GM19397 (cell line): ENCODE results near the gene PRR29.

Experiments
- ATAC-seq: cut with Tn5 transposase; IDR thresholded peaks from one replicate; pipeline ENCODE4 v1.9.1; 2021; ENCODE audit warnings: mild to moderate bottlenecking, moderate library complexity; ENCODE audit not compliant: unreplicated experiment

The PRR29 gene

DNA sequence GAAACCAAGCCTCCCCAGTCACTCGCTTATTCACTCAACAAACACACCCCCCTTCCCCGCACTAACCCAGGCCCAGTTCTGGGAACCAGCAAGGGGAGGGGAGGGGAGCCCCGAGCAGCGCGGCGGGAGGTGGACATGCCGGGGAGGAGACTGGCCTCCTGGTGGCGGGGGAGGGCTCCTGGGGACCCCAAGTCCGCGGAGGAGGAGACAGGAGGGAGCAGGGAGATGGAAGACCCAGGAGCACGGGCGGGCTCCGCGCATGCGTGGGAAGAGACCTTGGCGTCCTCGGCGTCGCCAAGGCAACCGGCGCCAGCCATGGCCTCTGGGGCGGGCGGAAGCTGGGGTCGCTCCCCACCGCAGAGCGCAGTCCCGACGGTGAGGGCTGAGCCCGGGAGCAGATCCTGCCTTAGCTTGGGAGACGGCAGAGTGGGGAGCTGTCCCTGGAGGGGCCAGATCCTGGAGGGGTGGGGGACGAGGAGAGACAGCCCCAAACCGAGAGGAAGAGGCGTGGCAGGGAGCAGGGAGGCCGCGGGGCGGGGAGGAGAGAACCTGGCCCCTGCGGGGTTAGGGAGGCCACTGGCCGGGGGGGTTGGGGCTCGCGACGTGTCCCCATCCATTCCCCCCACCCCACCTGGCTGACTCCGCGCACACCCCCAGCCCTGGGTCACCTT is at the start of gene PRR29:
TSS of gene PRR29 (plus strand) at position 302 of the 671 bp plus-strand sequence. CDS start at position 316, 14 bp downstream.
- peak; percentile 60 for ATAC-seq

DNA sequence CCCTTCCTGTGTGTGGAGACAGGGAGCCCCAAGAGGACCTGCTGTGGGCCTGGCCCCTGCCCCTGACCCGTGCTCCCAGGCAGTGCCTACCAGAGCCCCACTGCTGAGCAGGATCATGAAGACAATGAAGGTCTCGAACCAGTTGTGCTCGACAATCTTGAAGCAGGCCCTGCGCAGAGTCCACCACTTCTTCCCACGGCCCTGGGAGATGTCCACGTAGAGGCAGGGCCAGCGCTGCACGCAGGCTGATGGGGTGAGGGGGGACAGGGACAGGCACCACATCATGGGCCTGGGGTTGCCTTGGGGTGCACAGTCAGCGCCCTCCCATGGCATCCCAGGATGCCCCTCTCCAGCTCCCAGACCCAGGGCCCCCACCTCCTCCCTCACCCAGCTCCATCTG is 49.6 kb upstream of the PRR29 start:
- no peak for ATAC-seq

DNA sequence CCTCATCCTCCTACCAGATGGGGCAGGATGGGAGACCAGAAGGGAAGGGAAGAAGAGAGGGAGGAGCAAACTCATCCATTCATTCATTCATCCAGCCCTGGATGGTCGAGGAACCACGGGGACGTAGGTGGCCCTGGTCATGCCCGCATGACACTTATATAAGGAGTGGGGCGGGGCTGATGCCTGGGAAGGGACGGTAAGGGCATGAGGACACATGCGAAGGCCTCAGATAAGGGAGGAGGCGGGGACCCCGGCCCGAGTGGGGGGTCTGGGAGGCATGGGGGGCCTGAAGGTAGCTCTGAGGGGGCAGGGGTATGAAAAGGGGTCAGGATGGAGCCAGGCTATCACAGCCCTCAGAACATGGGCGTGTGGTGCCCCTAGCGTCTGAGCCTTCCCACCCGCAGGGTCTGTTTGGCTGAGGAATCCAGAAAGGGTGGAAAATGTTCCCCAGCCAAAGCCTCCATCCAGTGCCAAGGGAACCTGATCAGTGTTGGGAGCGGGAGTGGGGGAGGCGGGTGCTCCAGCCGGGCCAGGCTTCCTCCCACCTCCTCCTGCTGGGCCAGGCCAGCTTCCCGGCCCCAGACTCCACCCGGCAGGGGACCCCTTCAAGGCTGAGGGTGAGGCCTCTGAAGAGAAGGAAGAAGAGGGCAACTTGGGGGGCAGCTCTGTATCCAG is 48.4 kb upstream of the PRR29 start:
- ATAC-seq = no peak

DNA sequence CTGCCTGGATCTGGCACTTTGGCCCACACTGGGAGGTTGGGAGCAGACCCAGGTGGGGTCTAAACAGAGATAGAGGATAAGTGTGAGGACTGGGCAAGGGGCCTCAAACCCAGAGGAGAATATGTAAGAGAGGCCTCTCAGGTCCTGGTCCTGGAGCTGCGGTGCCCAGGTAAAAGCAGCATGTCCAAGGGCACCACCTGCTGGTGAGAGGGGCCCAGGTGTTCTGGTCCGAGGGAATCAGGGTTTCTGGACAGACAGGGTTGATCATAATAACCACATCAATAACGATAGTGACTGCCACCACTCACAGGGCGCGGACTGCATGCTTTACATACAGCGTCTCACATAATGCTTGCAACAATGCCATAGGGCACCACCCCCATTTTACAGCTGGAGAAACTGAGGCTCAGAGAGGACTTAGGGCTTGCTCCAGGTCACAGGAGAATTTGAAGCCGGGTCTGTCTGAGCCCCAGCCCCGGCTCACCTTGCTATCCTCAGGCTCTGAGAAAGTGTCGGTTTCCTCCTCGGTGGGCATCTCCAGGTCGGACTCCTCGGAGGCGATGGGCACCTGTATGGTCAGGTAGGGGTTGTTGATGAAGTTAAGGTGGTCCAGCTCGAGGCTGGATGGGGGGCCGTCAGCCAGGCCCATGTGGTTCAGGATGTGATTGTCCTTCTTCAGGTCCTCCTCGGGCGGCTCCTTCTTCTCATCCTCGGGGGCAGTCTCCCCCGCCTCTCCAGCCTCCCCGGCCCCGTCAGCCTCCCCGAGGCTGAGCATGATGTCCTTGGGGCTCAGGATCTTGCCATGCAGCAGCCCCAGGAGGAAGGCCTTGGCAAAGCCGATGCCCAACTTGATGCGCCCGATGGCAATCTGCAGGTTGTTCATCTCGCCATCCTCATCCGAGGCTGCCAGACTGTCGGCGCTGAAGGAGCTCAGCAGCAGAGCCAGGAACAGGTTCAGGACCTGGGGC is 46.9 kb upstream of the PRR29 start:
- ATAC-seq = no peak

DNA sequence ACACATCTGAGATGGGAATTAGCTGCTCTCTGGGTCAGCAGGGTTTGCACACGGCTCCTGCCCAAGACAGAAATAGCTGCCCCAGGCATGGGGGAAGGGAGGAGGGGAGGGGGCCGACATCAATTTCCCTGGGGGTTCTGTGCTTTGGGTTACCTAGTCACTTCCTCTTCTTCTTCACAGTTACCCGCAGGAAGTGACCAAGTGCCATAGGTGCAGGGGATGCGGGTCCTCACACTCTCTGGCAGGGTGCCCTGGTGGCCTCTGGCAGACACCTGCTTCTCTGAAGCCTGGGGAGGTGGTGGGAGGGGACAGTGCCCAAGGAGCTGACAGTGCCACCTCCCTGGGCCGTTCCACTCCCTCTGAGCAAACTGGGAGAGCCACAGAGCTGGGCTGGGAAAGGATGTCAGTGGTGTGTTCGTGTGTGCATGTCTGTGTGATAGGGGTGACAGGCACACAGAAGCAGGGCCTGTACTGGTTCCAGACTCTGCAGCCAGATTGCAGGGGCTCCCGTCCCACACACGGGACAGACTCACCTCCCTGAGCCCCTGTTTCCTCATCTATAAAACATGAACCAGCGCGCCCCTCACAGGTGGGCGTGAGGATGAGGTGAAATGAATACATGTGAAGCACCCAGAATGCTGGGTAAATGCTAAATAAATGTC is 43.6 kb upstream of the PRR29 start:
- ATAC-seq = peak; percentile 60

DNA sequence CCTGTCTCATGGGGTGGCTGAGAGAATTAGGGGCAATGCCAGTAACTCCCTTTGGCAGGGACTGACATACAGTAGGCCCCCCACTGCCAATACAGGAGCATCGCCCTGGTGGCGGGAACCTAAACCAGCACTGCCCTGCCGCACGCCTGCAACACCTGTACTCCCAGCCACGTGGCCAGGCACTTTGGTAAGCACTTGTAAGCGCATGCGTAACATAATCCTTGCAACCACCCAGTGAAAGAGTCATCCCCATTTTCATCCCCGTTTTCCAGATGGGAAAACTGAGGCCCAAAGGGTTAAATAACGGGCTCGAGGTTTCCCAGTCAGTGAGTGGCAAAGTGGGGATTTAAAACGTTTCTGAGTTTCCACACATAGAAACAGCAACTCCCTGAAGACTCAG is 42.9 kb upstream of the PRR29 start:
- ATAC-seq = no peak

DNA sequence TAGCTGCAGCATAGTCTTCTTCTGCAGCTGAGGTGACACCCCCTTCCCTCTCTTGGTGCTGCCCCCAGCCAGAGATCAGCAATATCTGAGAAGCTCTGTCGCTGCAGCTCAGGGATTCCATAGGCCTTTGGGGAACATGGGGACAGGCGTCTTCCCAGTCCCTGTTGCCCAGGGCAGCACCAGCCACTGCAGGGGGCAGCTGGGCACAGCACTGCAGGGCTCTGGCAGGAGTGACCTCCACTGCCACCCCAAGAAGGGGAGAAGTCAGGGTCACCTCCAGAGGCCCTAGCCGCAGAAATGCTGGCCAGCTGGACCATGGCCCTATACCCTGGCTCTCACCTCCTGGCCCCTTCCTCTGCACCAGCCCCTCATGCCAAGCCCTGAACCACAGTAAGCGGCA is 42.4 kb upstream of the PRR29 start:
- ATAC-seq = no peak

DNA sequence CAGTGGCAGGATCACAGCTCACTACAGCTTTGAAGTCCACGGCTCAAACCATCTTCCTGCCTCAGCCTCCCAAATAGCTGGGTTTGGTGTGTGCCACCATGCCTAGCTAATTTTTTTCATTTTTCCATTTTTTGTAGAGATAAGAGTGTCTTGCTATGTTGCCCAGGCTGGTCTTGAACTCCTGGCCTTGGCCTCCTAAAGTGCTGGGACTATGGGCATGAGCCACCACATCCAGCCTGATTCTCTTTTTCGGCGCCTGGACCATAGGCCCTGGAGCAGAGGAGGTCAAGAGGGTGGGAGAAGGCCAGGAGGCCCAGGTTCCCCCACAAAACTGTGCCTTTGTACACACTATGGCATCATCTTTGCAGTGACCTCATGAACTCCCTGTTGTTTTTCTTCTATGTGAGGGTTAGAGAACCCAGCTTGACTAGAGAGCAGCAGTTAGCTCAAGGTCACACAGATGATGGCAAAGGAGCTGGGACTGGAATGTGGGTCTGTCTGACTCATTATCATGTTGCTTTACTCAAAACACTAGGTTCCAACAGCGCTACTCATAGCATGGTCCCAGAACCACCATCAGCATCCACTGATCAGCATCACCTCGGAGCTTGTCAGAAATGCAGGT is 41.7 kb upstream of the PRR29 start:
- ATAC-seq = no peak

DNA sequence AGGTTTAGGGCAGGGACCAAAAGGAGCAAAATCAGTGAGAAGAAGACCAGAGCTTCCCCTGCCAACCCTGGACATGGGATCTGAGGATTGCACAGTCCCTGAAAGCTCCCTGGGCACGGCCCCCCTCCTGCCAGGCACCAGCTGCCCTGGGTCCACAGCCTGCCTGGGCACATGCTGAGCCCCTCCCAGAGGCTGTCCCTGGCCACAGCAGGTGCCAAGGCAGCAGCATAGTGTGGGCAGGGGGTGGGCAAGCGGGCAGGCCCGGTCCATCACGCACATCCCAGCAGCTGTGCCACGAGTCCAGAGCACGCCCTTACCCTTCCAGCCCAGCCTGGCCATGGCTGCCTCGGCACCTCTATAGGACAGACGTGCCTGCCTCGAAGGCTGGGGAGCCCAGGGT is 38.1 kb upstream of the PRR29 start:
- no peak for ATAC-seq

DNA sequence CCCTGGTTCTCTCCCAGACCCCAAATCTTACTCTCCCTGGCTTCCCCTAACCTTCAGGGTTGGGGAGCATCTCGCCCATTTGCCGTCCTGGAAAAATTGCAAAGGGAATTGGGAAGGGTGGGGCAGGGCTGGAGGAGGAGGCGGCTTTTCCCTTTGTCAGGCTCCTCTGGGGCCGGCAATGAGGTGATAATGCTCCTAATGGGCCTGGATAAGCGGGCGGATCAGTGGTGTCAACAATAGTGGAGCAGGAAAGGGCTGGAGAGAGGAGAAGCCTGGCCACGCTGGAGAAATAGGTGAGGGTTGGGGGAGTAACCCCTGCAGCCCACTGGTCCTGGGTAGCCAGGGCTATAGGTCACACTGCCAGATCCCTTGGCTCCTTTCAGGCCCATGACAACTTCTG is 37.7 kb upstream of the PRR29 start:
- ATAC-seq = no peak

DNA sequence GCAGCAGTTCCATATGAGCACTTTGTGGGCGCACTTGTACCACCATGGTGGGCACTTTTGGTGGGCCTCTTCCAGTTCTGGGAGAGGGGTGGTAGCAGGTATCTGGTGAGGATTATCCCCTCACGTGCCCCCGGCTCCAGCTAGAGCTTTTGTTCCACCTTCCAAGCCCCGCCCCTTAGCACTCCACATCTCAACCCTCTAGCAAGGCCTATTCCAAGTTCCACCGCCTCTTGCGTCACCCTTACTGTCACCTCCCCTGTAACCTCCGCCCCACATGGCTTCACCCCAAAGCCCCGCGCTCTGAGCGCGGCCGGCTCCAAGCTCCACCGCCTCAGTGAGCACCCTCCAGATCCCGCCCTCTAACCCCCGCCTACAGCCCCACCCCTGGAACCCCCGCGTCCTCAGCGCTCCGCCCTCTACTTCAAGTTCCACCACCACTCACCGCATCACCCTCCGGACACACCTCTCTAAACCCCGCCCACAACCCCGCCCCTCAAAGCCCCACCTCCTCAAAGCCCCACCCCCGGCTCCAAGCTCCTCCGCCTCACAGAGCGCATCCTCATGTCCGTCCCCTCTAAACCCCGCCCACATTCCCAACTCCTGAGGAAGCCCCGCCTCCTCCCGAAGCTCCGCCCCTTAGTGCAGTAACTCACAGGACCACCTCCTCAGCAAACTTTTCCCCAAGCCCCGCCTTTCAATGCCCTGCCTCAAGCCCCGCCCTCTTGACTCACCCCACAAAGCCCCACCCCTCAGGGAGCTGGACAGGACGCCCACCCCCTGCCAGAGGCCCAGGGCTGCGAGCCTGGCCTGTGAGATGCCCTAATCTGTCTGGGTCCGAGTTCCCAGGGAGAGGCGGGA is 36.6 kb upstream of the PRR29 start:
- ATAC-seq = no peak

DNA sequence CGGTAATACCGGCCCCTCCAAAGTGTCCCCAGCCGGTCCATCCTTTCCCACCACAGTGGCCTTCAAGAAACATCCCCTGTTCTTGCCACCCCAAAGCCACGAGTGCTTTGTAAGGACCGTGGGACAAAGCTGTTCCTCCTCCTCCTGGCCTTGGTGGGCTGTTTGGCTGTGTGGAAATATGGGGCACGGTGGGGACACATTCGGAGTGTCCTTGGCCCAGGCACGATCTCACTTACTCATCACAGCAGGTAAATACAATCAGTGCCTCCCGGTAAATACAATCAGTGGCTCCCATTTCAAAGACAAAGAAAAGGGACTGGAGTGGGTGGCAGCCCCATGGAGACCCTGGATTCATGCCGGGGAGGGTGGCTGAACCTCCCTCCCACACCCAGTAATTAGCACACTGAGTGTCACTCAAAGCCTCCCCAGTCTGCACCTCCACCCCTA is 35.8 kb upstream of the PRR29 start:
- no peak for ATAC-seq

DNA sequence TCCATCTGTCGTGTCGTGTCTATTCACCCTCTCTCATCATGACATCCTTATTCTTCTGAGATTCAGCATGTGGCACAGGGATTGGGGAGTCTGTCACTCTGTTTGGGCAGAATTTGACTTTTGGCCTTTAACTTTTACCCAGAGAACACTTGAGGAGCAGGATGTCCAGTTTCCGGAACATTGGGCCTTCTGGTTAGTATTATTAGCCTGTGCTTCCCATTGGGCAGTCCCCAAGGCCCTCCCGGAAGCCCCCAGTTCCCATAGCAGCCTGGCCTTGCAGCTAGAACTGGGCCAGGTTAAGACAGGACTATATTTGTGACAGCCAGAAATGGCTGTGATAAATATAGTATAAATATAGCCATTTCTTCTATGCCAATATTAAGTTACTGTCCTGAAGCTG is 35.0 kb upstream of the PRR29 start:
- ATAC-seq = no peak

DNA sequence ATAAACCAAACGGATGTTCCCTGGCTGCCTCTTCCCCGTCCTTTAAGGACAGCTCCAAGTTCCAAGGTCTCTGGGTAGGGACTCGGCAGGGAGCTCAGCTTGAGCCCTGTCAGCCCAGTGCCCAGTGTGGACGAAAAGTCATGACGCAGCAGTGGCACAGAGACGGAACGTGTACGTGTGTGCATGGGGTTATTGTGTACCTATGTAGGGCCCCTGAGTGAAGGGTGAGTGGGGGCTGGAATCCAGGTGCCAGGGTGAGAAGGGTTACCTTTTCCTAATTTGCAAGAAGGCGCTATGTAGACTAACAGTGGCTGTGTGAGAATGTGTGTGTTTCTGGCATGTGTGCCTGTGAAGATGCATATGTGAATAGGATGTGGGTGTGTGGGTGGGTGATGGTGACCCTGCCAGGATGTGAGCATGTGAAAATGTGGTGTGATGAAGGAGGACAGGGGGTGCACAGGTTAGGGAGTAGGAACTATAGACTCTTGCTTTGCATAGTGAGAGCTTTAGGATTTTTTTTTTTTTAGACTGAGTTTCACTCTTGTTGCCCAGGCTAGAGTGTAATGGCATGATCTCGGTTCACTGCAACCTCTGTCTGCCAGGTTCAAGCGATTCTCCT is 31.4 kb upstream of the PRR29 start:
- ATAC-seq = no peak

DNA sequence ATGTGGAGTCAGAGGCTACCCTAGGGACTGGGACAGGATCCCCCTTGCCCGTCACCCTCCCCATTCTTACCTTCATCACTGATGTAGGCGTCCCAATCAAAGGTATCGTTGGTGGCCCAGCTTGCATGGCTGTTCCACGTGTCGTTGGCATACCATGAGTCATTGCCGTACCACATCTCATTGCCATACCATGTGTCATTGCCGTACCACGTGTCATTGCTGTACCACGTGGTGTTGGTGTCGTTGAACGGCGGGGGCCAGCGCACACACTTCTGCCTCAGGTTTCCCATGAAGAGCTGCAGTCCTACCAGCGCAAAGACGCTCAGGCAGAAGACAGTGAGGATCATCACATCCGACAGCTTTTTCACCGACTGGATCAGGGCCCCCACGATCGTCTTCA is 30.2 kb upstream of the PRR29 start:
- no peak for ATAC-seq

DNA sequence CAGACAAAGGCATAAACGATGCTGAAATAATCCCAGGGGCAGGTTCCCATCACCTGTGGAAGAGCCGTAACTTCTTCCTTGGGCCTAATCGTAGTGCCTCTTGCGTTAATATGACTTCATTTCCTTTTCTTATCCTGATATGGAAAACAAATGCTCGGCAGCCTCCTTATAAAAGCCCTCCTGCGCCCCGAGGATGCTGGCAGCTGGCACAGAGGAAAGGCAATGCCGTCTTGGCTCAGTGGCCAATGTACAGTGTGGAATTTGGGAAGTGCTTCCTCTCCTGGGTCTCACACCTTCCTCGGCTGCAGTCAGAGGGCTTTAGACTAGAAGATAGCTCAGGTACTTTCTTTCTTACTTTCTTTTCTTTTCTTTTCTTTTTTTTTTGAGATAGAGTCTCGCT is 28.9 kb upstream of the PRR29 start:
- no peak for ATAC-seq

DNA sequence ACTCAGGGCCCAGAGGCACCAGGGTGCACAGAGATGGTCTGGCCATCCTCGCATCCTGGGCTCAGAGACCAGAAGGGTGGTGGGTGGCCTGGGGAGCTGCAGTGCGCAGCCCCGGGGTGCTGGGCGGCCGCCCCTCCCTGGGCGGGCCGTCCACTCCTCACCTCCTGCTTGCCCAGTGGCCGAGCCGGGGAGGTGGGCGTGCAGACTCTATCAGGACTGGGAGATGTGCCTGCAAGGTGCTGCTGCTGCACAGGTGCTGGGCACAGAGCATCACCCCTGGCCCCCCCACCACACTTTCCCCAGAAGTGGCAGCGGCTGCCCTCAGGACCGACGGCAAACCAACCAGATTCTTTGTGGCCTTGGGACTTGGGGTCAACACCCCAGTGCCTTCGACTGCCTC is 25.4 kb upstream of the PRR29 start, which contains the start of gene SCN4A:
TSS of gene SCN4A (minus strand) at position 123 of the 400 bp plus-strand sequence. CDS start at position 46, 77 bp downstream.
- ATAC-seq = no peak

DNA sequence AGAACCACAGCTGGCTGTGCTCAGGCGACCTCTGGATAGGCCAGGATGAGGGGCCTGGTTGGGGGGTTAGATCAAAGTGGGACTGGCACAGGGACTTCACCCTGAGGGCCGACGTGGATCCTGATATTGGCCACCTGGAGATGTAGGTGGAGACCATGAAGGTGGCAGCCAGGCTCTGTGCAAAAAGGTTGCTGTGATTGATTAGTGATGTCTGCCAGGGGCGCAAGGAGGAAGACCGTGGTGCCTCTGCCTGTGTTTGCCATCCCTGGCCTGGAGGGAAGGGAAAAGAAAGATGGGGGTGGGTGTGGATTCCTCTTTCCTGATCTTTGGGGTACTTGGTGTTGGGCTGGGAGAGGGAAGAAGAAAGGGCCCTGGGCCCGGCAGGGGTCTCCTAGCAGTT is 24.9 kb upstream of the PRR29 start:
- ATAC-seq = no peak
